AG04449 (cell line): Measurements from ENCODE around the gene RCAN2.

Experiments used
- CTCF ChIA-PET: fragments of 350-600 bp; formaldehyde crosslinking; extraction: SDS; loops from one replicate; lab custom pipeline; 2021; ENCODE audit warnings: antibody characterized with exemption; lab: Yijun Ruan, JAX
- POLR2A ChIA-PET: fragments of 400-600, 350-600 bp; formaldehyde crosslinking; extraction: SDS; loops from one replicate; lab custom pipeline; 2020; ENCODE audit warnings: antibody characterized with exemption, inconsistent platforms; lab: Yijun Ruan, JAX
- DNase-seq: peaks from one replicate; pipeline ENCODE4 v3.0.0-alpha.2; 2010; ENCODE audit warnings: low read depth, low spot score
- H3K4me3 ChIP-seq: 2 replicates; pipeline ENCODE4 v1.5.1; 2011; ENCODE audit warnings: low read depth, mild to moderate bottlenecking, control low read depth, low read length
- TF ChIP-seq, protein P1 (sequence below): IDR thresholded peaks from one replicate; pipeline ENCODE4 v1.5.1; 2011; ENCODE audit warnings: mild to moderate bottlenecking, moderate library complexity, low read length, control low read depth, inconsistent platforms; ENCODE audit not compliant: insufficient read depth; ENCODE audit errors: missing control alignments

The RCAN2 gene

DNA sequence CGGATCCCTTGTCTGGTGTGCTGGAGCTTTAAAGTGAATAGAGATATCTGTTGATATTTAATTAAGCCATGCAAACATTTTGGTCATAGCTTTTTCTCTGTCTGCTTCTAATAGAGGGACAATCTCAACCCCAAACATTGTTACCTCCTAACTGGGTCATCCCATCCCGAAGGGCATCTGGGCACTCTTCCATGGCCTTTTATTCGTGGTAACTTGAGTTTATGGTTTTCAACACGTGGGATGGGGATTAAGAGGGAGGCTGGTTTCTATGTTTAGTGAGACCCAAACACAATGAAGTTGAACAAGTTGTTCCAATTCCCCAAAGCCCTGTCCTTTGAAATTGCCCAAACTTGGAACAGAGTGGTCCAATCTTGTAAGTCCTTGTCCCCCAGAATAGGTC, 319.1 kb downstream of the RCAN2 start:
- POLR2A ChIA-PET = no interaction called here
- H3K4me3 ChIP-seq = no peak overlapping the region
- DNase-seq = no peak
- TF ChIP-seq, protein P1, sequence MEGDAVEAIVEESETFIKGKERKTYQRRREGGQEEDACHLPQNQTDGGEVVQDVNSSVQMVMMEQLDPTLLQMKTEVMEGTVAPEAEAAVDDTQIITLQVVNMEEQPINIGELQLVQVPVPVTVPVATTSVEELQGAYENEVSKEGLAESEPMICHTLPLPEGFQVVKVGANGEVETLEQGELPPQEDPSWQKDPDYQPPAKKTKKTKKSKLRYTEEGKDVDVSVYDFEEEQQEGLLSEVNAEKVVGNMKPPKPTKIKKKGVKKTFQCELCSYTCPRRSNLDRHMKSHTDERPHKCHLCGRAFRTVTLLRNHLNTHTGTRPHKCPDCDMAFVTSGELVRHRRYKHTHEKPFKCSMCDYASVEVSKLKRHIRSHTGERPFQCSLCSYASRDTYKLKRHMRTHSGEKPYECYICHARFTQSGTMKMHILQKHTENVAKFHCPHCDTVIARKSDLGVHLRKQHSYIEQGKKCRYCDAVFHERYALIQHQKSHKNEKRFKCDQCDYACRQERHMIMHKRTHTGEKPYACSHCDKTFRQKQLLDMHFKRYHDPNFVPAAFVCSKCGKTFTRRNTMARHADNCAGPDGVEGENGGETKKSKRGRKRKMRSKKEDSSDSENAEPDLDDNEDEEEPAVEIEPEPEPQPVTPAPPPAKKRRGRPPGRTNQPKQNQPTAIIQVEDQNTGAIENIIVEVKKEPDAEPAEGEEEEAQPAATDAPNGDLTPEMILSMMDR = no peak
- CTCF ChIA-PET = no interaction called here
